WTC11 (cell line): ENCODE results near the gene CYP27C1.
"Not testable (repeated sequence)": the region's sequence is repeated elsewhere in the genome, so short reads cannot be mapped to it uniquely, and the experiment has no call there.

Source experiments
- ATF3 ChIP-seq: sonication (generic); formaldehyde crosslinking; conservative IDR thresholded peaks from 2 replicates; pipeline ENCODE4 v1.8.1; 2022; ENCODE audit warnings: mild to moderate bottlenecking, missing genetic modification reagents
- CREB1 ChIP-seq: sonication (generic); formaldehyde crosslinking; IDR thresholded peaks from 2 replicates; pipeline ENCODE4 v1.8.0; 2023; ENCODE audit warnings: mild to moderate bottlenecking, missing genetic modification reagents
- CREM ChIP-seq: sonication (generic); formaldehyde crosslinking; IDR thresholded peaks from 2 replicates; pipeline ENCODE4 v1.8.1; 2022; ENCODE audit warnings: mild to moderate bottlenecking, missing genetic modification reagents, moderate library complexity
- CTCF ChIP-seq: fragments of 200-600 bp; IDR thresholded peaks from 2 replicates; pipeline ENCODE4 v1.8.0; 2022; ENCODE audit warnings: antibody characterized with exemption
- HMGXB4 ChIP-seq: sonication (generic); formaldehyde crosslinking; IDR thresholded peaks from 2 replicates; pipeline ENCODE4 v1.8.1; 2023; ENCODE audit warnings: mild to moderate bottlenecking, moderate library complexity, missing genetic modification reagents
- MAX ChIP-seq: sonication (generic); formaldehyde crosslinking; IDR thresholded peaks from 2 replicates; pipeline ENCODE4 v1.8.0; 2022; ENCODE audit warnings: mild to moderate bottlenecking, missing genetic modification reagents
- MLX ChIP-seq: sonication (generic); formaldehyde crosslinking; IDR thresholded peaks from 2 replicates; pipeline ENCODE4 v1.8.1; 2023; ENCODE audit warnings: mild to moderate bottlenecking, missing genetic modification reagents, moderate library complexity
- MXD4 ChIP-seq: fragments of 250-450 bp; sonication (Bioruptor Pico); IDR thresholded peaks from 2 replicates; pipeline ENCODE4 v1.8.0; 2021; ENCODE audit warnings: mild to moderate bottlenecking, moderate library complexity, borderline replicate concordance
- RELA ChIP-seq: sonication (generic); formaldehyde crosslinking; IDR thresholded peaks from 2 replicates; pipeline ENCODE4 v1.8.1; 2022; ENCODE audit warnings: missing genetic modification reagents, mild to moderate bottlenecking, borderline replicate concordance
- SP1 ChIP-seq: sonication (generic); formaldehyde crosslinking; conservative IDR thresholded peaks from 2 replicates; pipeline ENCODE4 v1.8.1; 2022; ENCODE audit warnings: missing genetic modification reagents
- TEAD1 ChIP-seq: sonication (generic); formaldehyde crosslinking; IDR thresholded peaks from 2 replicates; pipeline ENCODE4 v1.8.0; 2022; ENCODE audit warnings: mild to moderate bottlenecking, missing genetic modification reagents
- USF2 ChIP-seq: sonication (generic); formaldehyde crosslinking; IDR thresholded peaks from 2 replicates; pipeline ENCODE4 v1.8.1; 2023; ENCODE audit warnings: mild to moderate bottlenecking, missing genetic modification reagents, moderate library complexity
- ZNF263 ChIP-seq: sonication (generic); formaldehyde crosslinking; IDR thresholded peaks from 2 replicates; pipeline ENCODE4 v1.8.1; 2022; ENCODE audit warnings: low read depth, mild to moderate bottlenecking, moderate library complexity, missing genetic modification reagents
- ZNF532 ChIP-seq: fragments of 250-450 bp; sonication (Bioruptor Pico); IDR thresholded peaks from 2 replicates; pipeline ENCODE4 v1.9.0; 2021; ENCODE audit warnings: mild to moderate bottlenecking, borderline replicate concordance

- TF ChIP-seq MAX; CTCF; MXD4; RELA (CRISPR knock-in tag); SP1 (CRISPR knock-in tag); ATF3; MLX (CRISPR knock-in tag); USF2 (CRISPR knock-in tag); ZNF532; TEAD1; HMGXB4; ZNF263 (CRISPR knock-in tag); CREB1 (CRISPR knock-in tag); CREM: not testable (repeated sequence)
Measured at GRCh38 chr2:127224135-127224534, 4.0 kb upstream of the CYP27C1 start.
